Mucosa of stomach (tissue), 1 donor: ENCODE measurements around the gene KLHL6.

Experiments used
- H3K27me3 ChIP-seq: one replicate; pipeline ENCODE4 v1.7.0; 2013; ENCODE audit warnings: mild to moderate bottlenecking, low read length; ENCODE audit not compliant: control insufficient read depth, insufficient read depth
- H3K36me3 ChIP-seq: one replicate; pipeline ENCODE4 v1.7.0; 2013; ENCODE audit warnings: low read length; ENCODE audit not compliant: control insufficient read depth, insufficient read depth
- H3K4me1 ChIP-seq: one replicate; pipeline ENCODE4 v1.7.0; 2013; ENCODE audit warnings: mild to moderate bottlenecking, low read length; ENCODE audit not compliant: control insufficient read depth, insufficient read depth
- H3K4me3 ChIP-seq: one replicate; pipeline ENCODE4 v1.7.0; 2013; ENCODE audit warnings: low read length
- H3K9ac ChIP-seq: one replicate; pipeline ENCODE4 v1.7.0; 2013; ENCODE audit warnings: mild to moderate bottlenecking, low read length, moderate library complexity
- H3K9me3 ChIP-seq: one replicate; pipeline ENCODE4 v1.7.0; 2013; ENCODE audit warnings: mild to moderate bottlenecking, low read length, moderate library complexity; ENCODE audit not compliant: control insufficient read depth
- donor health status: Pancreatic carcinoma.

Gene KLHL6

GRCh38 chr3:183558495-183558894 lies 3.0 kb upstream of the KLHL6 start:
- Histone ChIP-seq H3K36me3 (no peaks in the 10 kb centered on the region), H3K27me3 (no peaks in the 10 kb centered on the region), H3K9ac (no peak overlapping the region), H3K4me1 (peaks cover 29% of the 10 kb centered on the region), H3K4me3 (no peak overlapping the region), H3K9me3 (no peaks in the 10 kb centered on the region)

DNA sequence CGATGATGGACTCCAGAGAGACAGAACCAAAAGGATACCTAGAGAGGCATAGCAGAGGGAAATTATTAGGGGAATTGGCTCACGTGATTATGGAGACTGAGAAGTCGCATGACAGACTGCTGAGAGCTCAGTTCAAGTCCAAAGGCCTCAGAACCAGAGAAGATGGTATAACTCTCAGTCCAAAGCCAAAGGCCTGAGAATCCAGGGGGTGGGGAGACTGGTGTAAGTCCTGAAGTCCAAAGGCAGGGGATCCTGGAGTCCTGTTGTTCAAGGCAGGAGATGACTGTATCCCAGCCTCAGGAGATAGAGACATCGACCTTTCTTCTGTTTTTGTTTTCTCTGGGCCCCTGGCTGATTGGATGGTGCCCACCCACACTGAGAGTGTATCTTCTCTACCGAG lies 1.2 kb upstream of the KLHL6 start:
- H3K36me3 ChIP-seq: no peaks in the 10 kb centered on the region
- no peak overlapping the region for H3K9ac ChIP-seq
- no peak overlapping the region for H3K4me3 ChIP-seq
- no peaks in the 10 kb centered on the region for H3K27me3 ChIP-seq
- peaks cover 24% of the 10 kb centered on the region for H3K4me1 ChIP-seq
- H3K9me3 ChIP-seq: no peaks in the 10 kb centered on the region

DNA sequence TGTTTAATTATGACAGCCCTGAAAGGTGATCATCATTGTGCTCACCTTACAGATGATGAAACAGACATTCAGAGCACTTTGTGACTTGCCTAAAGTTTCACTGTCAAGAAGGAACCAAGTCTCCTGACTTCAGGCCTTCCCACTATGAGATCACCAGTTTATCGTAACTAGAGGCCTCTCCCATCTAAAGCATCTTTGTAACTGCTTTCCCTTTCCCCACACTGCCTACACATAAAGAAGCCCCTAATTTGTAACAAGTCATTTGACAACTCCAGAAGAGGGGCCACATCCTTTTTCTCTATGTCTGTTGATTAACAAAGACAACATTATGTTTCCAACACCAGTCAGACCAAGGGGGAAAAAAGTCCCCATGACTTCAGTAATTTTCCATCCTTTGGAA lies 1.1 kb downstream of the KLHL6 start:
- Histone ChIP-seq H3K4me3 (no peak overlapping the region), H3K4me1 (peaks cover 10% of the 10 kb centered on the region), H3K9ac (no peak overlapping the region), H3K36me3 (no peaks in the 10 kb centered on the region), H3K27me3 (no peaks in the 10 kb centered on the region), H3K9me3 (no peaks in the 10 kb centered on the region)

GRCh38 chr3:183553334-183554026 lies 2.0 kb downstream of the KLHL6 start:
- Histone ChIP-seq H3K9ac (no peak overlapping the region), H3K4me3 (no peak overlapping the region), H3K36me3 (no peaks in the 10 kb centered on the region), H3K27me3 (no peaks in the 10 kb centered on the region), H3K9me3 (no peaks in the 10 kb centered on the region), H3K4me1 (peaks cover 12% of the 10 kb centered on the region)

GRCh38 chr3:183551930-183552329 lies 3.6 kb downstream of the KLHL6 start:
- no peaks in the 10 kb centered on the region for H3K36me3 ChIP-seq
- peaks cover 22% of the 10 kb centered on the region for H3K4me1 ChIP-seq
- H3K27me3 ChIP-seq: no peaks in the 10 kb centered on the region
- H3K4me3 ChIP-seq: no peak overlapping the region
- no peaks in the 10 kb centered on the region for H3K9me3 ChIP-seq
- no peak overlapping the region for H3K9ac ChIP-seq

DNA sequence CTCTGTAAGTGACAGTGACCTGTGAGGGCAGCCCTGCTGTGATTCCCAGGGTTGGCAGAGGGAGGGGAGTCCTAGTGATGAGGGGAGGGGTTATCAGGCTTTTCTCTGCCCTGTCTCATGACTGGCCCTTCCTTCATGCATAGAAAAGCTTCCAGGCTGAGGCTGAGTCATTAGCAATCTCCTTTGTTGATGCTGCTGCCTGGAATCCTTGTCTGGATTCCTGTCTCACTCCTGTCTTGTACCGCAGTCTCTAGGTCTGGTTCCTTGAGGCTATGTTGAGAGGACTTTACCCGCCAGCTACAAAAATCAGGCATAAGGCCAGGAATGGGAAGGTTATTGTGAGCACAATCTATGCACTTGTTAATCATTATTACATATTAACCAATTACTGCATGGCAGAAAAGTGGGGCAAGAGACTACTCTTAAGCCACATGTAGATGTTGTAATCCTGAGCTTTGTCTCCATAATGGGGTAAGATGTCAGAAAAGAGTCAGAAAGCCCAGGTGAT lies 7.2 kb downstream of the KLHL6 start:
- no peaks in the 10 kb centered on the region for H3K9me3 ChIP-seq
- H3K4me3 ChIP-seq: no peak overlapping the region
- H3K4me1 ChIP-seq: peaks cover 18% of the 10 kb centered on the region
- no peak overlapping the region for H3K9ac ChIP-seq
- H3K36me3 ChIP-seq: no peaks in the 10 kb centered on the region
- H3K27me3 ChIP-seq: no peaks in the 10 kb centered on the region

DNA sequence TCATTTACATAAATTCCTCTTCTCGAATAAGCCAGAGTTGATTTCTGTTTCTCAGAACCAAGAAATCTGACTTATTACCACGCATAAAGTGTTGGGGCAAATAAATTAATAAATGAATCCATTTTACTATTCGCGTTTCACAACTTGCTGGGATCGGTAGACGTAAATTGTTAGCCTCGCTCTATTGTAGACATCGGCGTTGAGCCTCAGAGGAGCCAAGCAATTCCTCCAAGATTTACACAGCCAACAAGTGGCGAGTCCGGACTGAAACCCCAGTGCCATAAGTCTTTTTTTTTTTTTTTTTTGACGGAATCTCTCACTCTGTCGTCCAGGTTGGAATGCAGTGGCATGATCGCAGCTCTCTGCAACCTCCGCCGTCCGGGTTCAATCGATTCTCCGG lies 8.9 kb downstream of the KLHL6 start:
- no peaks in the 10 kb centered on the region for H3K9me3 ChIP-seq
- H3K4me3 ChIP-seq: no peak overlapping the region
- H3K36me3 ChIP-seq: no peaks in the 10 kb centered on the region
- H3K27me3 ChIP-seq: no peaks in the 10 kb centered on the region
- H3K9ac ChIP-seq: no peak overlapping the region
- peaks cover 17% of the 10 kb centered on the region for H3K4me1 ChIP-seq

DNA sequence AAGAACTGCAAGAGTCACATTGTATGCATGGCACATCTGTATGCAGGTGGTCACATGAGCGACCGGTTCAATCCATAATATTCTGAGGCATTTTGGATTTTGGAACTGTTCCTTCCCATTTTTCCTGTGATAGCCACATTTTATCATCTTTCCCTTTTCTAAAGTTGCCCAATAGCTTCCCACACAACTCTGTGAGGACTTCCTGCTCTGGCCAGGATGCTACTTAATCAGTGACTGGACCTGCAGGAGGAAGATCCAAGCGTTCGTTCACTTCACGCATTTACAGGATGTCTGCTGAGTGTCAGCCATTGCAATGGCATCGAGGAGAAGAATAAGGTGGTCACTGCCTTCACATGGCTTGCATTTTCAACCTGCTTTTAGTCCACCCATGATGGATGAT lies 9.8 kb downstream of the KLHL6 start:
- Histone ChIP-seq H3K9me3 (no peaks in the 10 kb centered on the region), H3K9ac (no peak overlapping the region), H3K36me3 (no peaks in the 10 kb centered on the region), H3K4me3 (no peak overlapping the region), H3K27me3 (no peaks in the 10 kb centered on the region), H3K4me1 (peaks cover 17% of the 10 kb centered on the region)

DNA sequence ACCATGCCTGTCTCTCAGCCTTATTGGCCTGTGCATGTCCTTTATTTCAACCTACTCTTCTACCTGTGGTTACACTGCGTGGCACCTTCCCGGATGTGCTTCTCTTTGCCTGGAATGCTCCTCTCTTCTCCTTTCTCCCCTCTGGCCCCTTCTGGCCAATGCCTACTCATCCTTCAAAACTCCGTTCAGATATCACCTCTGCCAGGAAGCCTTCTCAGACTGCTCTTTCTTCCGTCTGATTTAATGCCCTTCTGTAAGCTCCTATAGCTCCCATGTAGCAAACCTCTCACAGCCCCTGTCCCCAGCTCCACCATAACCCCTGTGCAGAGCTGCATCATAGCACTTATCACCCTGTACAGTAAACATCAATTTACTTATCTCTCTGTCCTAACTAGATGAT lies 13.2 kb downstream of the KLHL6 start:
- Histone ChIP-seq H3K36me3 (no peaks in the 10 kb centered on the region), H3K4me1 (peaks cover 16% of the 10 kb centered on the region), H3K27me3 (no peaks in the 10 kb centered on the region), H3K9ac (no peak overlapping the region), H3K9me3 (no peaks in the 10 kb centered on the region), H3K4me3 (no peak overlapping the region)

GRCh38 chr3:183541738-183542137 lies 13.8 kb downstream of the KLHL6 start:
- no peaks in the 10 kb centered on the region for H3K9me3 ChIP-seq
- peaks cover 16% of the 10 kb centered on the region for H3K4me1 ChIP-seq
- no peak overlapping the region for H3K4me3 ChIP-seq
- H3K36me3 ChIP-seq: no peaks in the 10 kb centered on the region
- no peaks in the 10 kb centered on the region for H3K27me3 ChIP-seq
- no peak overlapping the region for H3K9ac ChIP-seq

- peaks cover 16% of the 10 kb centered on the region for H3K4me1 ChIP-seq
Measured at GRCh38 chr3:183541235-183541655, 14.3 kb downstream of the KLHL6 start.

GRCh38 chr3:183540501-183541234 lies 14.8 kb downstream of the KLHL6 start:
- Histone ChIP-seq H3K4me3 (no peak overlapping the region), H3K4me1 (peaks cover 16% of the 10 kb centered on the region), H3K27me3 (no peaks in the 10 kb centered on the region), H3K36me3 (no peaks in the 10 kb centered on the region), H3K9me3 (no peaks in the 10 kb centered on the region), H3K9ac (no peak overlapping the region)

More at GRCh38 chr3:183541235-183541655, 14.3 kb downstream of the KLHL6 start:
- Histone ChIP-seq H3K27me3 (no peaks in the 10 kb centered on the region), H3K9ac (no peak overlapping the region), H3K36me3 (no peaks in the 10 kb centered on the region), H3K4me3 (no peak overlapping the region), H3K9me3 (no peaks in the 10 kb centered on the region)
